Smooth muscle cell (in vitro differentiated cells): ENCODE measurements around the gene ZNF853. TPM values are rescaled to one million over a fixed set of nuclear protein-coding genes. Genes with fewer than 3 reads are reported as not detected.

Experiments used
- DNase-seq: peaks from one replicate; lab custom pipeline; 2025; ENCODE audit not compliant: unreplicated experiment; lab: John Stamatoyannopoulos, UW
- H2AFZ ChIP-seq: fragments of 200-600 bp; sonication (generic); 2 replicates; pipeline ENCODE4 v1.6.0; 2016; ENCODE audit warnings: antibody characterized with exemption, low read depth, mild to moderate bottlenecking
- H3F3A ChIP-seq: fragments of 200-600 bp; sonication (generic); 2 replicates; pipeline ENCODE4 v1.6.0; 2017; ENCODE audit warnings: antibody characterized with exemption, low read depth
- H3K27ac ChIP-seq: fragments of 200-600 bp; sonication (generic); 2 replicates; pipeline ENCODE4 v1.5.1; 2016; ENCODE audit warnings: low read depth, mild to moderate bottlenecking
- H3K27me3 ChIP-seq: fragments of 200-600 bp; sonication (generic); 2 replicates; pipeline ENCODE4 v1.6.1; 2016; ENCODE audit warnings: low read depth, mild to moderate bottlenecking
- H3K36me3 ChIP-seq: fragments of 200-600 bp; sonication (generic); 2 replicates; pipeline ENCODE4 v1.5.1; 2016; ENCODE audit warnings: low read depth
- H3K4me1 ChIP-seq: fragments of 200-600 bp; sonication (generic); 2 replicates; pipeline ENCODE4 v1.5.1; 2016; ENCODE audit warnings: low read depth
- H3K4me2 ChIP-seq: fragments of 200-600 bp; sonication (generic); 2 replicates; pipeline ENCODE4 v1.6.0; 2016; ENCODE audit warnings: mild to moderate bottlenecking
- H3K4me3 ChIP-seq: fragments of 200-600 bp; sonication (generic); 2 replicates; pipeline ENCODE4 v1.5.1; 2016; ENCODE audit warnings: mild to moderate bottlenecking
- H3K79me2 ChIP-seq: fragments of 200-600 bp; sonication (generic); 2 replicates; pipeline ENCODE4 v1.6.0; 2016; ENCODE audit warnings: low read depth, mild to moderate bottlenecking
- H3K9ac ChIP-seq: fragments of 200-600 bp; sonication (generic); 2 replicates; pipeline ENCODE4 v1.6.0; 2016; ENCODE audit warnings: low read depth
- H3K9me3 ChIP-seq: fragments of 200-600 bp; sonication (generic); replicated peaks from 2 replicates; pipeline ENCODE4 v1.5.1; 2016; ENCODE audit warnings: low read depth
- H4K20me1 ChIP-seq: fragments of 200-600 bp; sonication (generic); 2 replicates; pipeline ENCODE4 v1.6.0; 2016; ENCODE audit warnings: low read depth
- CTCF ChIP-seq: fragments of 200-600 bp; sonication (generic); IDR thresholded peaks from 2 replicates; pipeline ENCODE4 v1.5.1; 2017; ENCODE audit warnings: borderline replicate concordance, mild to moderate bottlenecking, antibody characterized with exemption; ENCODE audit not compliant: insufficient read depth, poor library complexity, severe bottlenecking
- WGBS: methylation state at CpG from one replicate; pipeline ENCODE4 v1.1.7; 2016; ENCODE audit warnings: low lambda C conversion rate; 5-methylcytosine and 5-hydroxymethylcytosine counted together
- polyA plus RNA-seq: library from polyadenylated mRNA; unstranded; fragments of >200 nt; fragmentation: Nextera tagmentation; extraction: Ambion mirVana; gene quantifications from 2 replicates; pipeline ENCODE4 v1.2.1, GENCODE V29; 2016
- total RNA-seq: library from RNA; depleted of rRNA; stranded (reverse); fragments of >200 nt; gene quantifications from 2 replicates; pipeline ENCODE4 v1.2.3, GENCODE V29; 2014

ZNF853 gene
- total and polyA plus RNA-seq, 2 experiments from 2014 or later: 8.9 to 10.3 TPM

- H3K9me3 ChIP-seq: no peaks in the 10 kb centered on the region
- no peak overlapping the region for H3K27ac ChIP-seq
- no peak overlapping the region for H3K4me2 ChIP-seq
- no peak for DNase-seq
- H4K20me1 ChIP-seq: no peaks in the 10 kb centered on the region
- no peak overlapping the region for H3K9ac ChIP-seq
- no peak for TF ChIP-seq CTCF
- no peaks in the 10 kb centered on the region for H3K4me1 ChIP-seq
- WGBS: 98% methylated on average over 43 of the region's 67 CpGs
- no peaks in the 10 kb centered on the region for H3F3A ChIP-seq
- no peak overlapping the region for H2AFZ ChIP-seq
- H3K36me3 ChIP-seq: no peaks in the 10 kb centered on the region
- H3K79me2 ChIP-seq: no peaks in the 10 kb centered on the region
- H3K4me3 ChIP-seq: no peak overlapping the region
- no peaks in the 10 kb centered on the region for H3K27me3 ChIP-seq
Measured at GRCh38 chr7:6622134-6622710, 6.8 kb downstream of the ZNF853 start.

GRCh38 chr7:6623589-6624245, 8.3 kb downstream of the ZNF853 start:
- no peaks in the 10 kb centered on the region for H3K4me1 ChIP-seq
- no peak overlapping the region for H3K4me2 ChIP-seq
- no peaks in the 10 kb centered on the region for H4K20me1 ChIP-seq
- no peak for TF ChIP-seq CTCF
- H3K9ac ChIP-seq: no peak overlapping the region
- H3K9me3 ChIP-seq: no peaks in the 10 kb centered on the region
- H3K27me3 ChIP-seq: no peaks in the 10 kb centered on the region
- no peaks in the 10 kb centered on the region for H3F3A ChIP-seq
- H3K79me2 ChIP-seq: no peaks in the 10 kb centered on the region
- H3K36me3 ChIP-seq: no peaks in the 10 kb centered on the region
- 94% methylated on average over 15 of the region's 15 CpGs for WGBS
- H2AFZ ChIP-seq: no peak overlapping the region
- no peak for DNase-seq
- H3K4me3 ChIP-seq: no peak overlapping the region
- no peak overlapping the region for H3K27ac ChIP-seq

- Histone ChIP-seq H4K20me1 (no peaks in the 10 kb centered on the region), H3K79me2 (no peaks in the 10 kb centered on the region), H3F3A (no peaks in the 10 kb centered on the region), H2AFZ (no peak overlapping the region), H3K4me2 (no peak overlapping the region), H3K36me3 (no peaks in the 10 kb centered on the region), H3K4me3 (no peak overlapping the region), H3K9ac (no peak overlapping the region), H3K4me1 (no peaks in the 10 kb centered on the region), H3K27me3 (no peaks in the 10 kb centered on the region), H3K27ac (no peak overlapping the region), H3K9me3 (no peaks in the 10 kb centered on the region)
- 87% methylated on average over 3 of the region's 3 CpGs for WGBS
- DNase-seq: no peak
- TF ChIP-seq CTCF: no peak
Measured at GRCh38 chr7:6624246-6624611, 8.8 kb downstream of the ZNF853 start.

GRCh38 chr7:6628045-6628444, 12.6 kb downstream of the ZNF853 start:
- no peak overlapping the region for H2AFZ ChIP-seq
- H4K20me1 ChIP-seq: no peaks in the 10 kb centered on the region
- no peak overlapping the region for H3K4me2 ChIP-seq
- no peaks in the 10 kb centered on the region for H3F3A ChIP-seq
- no peak overlapping the region for H3K27ac ChIP-seq
- no peaks in the 10 kb centered on the region for H3K9me3 ChIP-seq
- H3K4me1 ChIP-seq: no peaks in the 10 kb centered on the region
- no peak for TF ChIP-seq CTCF
- H3K36me3 ChIP-seq: no peaks in the 10 kb centered on the region
- DNase-seq: no peak
- H3K79me2 ChIP-seq: no peaks in the 10 kb centered on the region
- no peak overlapping the region for H3K4me3 ChIP-seq
- 85% methylated on average over 6 of the region's 6 CpGs for WGBS
- no peak overlapping the region for H3K9ac ChIP-seq
- H3K27me3 ChIP-seq: no peaks in the 10 kb centered on the region
